GM23248 (cell line): ENCODE data around the gene KRT82. TPM values are rescaled to one million over a fixed set of nuclear protein-coding genes. Genes with fewer than 3 reads are reported as not detected.

Source experiments
- DNase-seq: peaks from one replicate; pipeline ENCODE4 v3.0.0-alpha.2; 2015
- H2AFZ ChIP-seq: fragments of 200-600 bp; sonication (generic); 2 replicates; pipeline ENCODE4 v1.6.1; 2016; ENCODE audit warnings: antibody characterized with exemption
- H3F3A ChIP-seq: fragments of 200-600 bp; sonication (generic); 2 replicates; pipeline ENCODE4 v1.6.1; 2016; ENCODE audit warnings: mild to moderate bottlenecking, antibody characterized with exemption, mixed run types; ENCODE audit not compliant: insufficient read depth
- H3K27ac ChIP-seq: fragments of 200-600 bp; sonication (generic); 2 replicates; pipeline ENCODE4 v1.5.1; 2016; ENCODE audit warnings: mild to moderate bottlenecking
- H3K27me3 ChIP-seq: fragments of 200-600 bp; sonication (generic); replicated peaks from 2 replicates; pipeline ENCODE4 v1.6.1; 2016; ENCODE audit warnings: mild to moderate bottlenecking; ENCODE audit not compliant: insufficient read depth
- H3K36me3 ChIP-seq: fragments of 200-600 bp; sonication (generic); 2 replicates; pipeline ENCODE4 v1.6.1; 2016; ENCODE audit warnings: low read depth, mild to moderate bottlenecking
- H3K4me1 ChIP-seq: fragments of 200-600 bp; sonication (generic); 2 replicates; pipeline ENCODE4 v1.6.1; 2016; ENCODE audit warnings: mild to moderate bottlenecking; ENCODE audit not compliant: insufficient read depth
- H3K4me2 ChIP-seq: fragments of 200-600 bp; sonication (generic); one replicate; pipeline ENCODE4 v1.6.1; 2016; ENCODE audit warnings: mild to moderate bottlenecking; ENCODE audit not compliant: unreplicated experiment
- H3K4me3 ChIP-seq: fragments of 200-600 bp; sonication (generic); 2 replicates; pipeline ENCODE4 v1.5.1; 2016; ENCODE audit warnings: mild to moderate bottlenecking
- H3K79me2 ChIP-seq: fragments of 200-600 bp; sonication (generic); 2 replicates; pipeline ENCODE4 v1.6.1; 2016; ENCODE audit warnings: mild to moderate bottlenecking; ENCODE audit not compliant: insufficient read depth
- H3K9ac ChIP-seq: fragments of 200-600 bp; sonication (generic); 2 replicates; pipeline ENCODE4 v1.6.1; 2016; ENCODE audit warnings: mild to moderate bottlenecking
- H3K9me2 ChIP-seq: fragments of 200-600 bp; sonication (generic); 2 replicates; pipeline ENCODE4 v1.6.1; 2016; ENCODE audit warnings: mixed run types, mild to moderate bottlenecking, moderate library complexity; ENCODE audit not compliant: insufficient read depth
- H3K9me3 ChIP-seq: fragments of 200-600 bp; sonication (generic); one replicate; pipeline ENCODE4 v1.6.1; 2017; ENCODE audit warnings: low read depth
- H4K20me1 ChIP-seq: fragments of 200-600 bp; sonication (generic); 2 replicates; pipeline ENCODE4 v1.6.0; 2016; ENCODE audit not compliant: insufficient read depth
- EZH2 ChIP-seq: fragments of 200-600 bp; sonication (generic); IDR thresholded peaks from 2 replicates; pipeline ENCODE4 v1.6.1; 2018; ENCODE audit warnings: antibody characterized with exemption, mild to moderate bottlenecking; ENCODE audit not compliant: insufficient read depth, poor library complexity, severe bottlenecking
- EZH2phosphoT487 ChIP-seq: fragments of 200-600 bp; sonication (generic); IDR thresholded peaks from 2 replicates; pipeline ENCODE4 v1.6.1; 2018; ENCODE audit warnings: antibody characterized with exemption, moderate library complexity, mild to moderate bottlenecking, low read depth; ENCODE audit not compliant: insufficient read depth
- WGBS, 2 experiments: methylation state at CpG; one replicate each; pipeline ENCODE4 v1.1.6; 2015 to 2017; ENCODE audit warnings: low lambda C conversion rate in 2 of 2, low coverage in 1 of 2; ENCODE audit errors: missing lambda C conversion rate in 2 of 2; 5-methylcytosine and 5-hydroxymethylcytosine counted together
- in situ Hi-C: fragments of 300-500 bp; cut with MboI; formaldehyde crosslinking; loops from 2 replicates; pipeline ENCODE4 v1.15.0; 2020
- polyA plus RNA-seq: library from polyadenylated mRNA; unstranded; fragments of >200 nt; fragmentation: Nextera tagmentation; extraction: Ambion mirVana; gene quantifications from 2 replicates; pipeline ENCODE4 v1.2.1, GENCODE V29; 2016
- total RNA-seq: library from RNA; depleted of rRNA; stranded (reverse); fragments of >200 nt; shearing (Covaris generic); gene quantifications from 2 replicates; pipeline ENCODE4 v1.2.3, GENCODE V29; 2014

KRT82 gene
- total and polyA plus RNA-seq, 2 experiments from 2014 or later = not detected

DNA sequence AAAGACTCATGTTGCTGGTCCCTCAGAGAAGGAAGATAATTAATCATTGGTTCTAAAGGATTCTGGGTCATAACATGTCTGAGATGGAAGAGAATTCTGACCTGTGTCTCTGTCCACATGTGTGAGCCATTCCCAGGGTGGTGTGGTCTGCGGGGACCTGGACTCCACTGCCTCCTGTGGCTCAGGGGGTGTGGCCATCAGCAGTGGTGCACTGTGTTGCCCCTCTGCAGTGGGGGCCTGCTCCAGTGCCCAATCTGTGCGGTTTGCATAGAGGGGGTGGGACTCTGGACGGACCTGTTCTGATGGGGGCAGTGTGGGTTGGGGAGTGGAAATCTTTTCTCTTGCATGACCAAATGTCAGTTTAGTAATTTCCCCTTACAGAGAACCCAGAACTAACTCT, 52.4 kb downstream of the KRT82 start:
- TF ChIP-seq EZH2 (no peak), EZH2phosphoT487 (no peak)

GRCh38 chr12:52352951-52353350, 53.2 kb downstream of the KRT82 start:
- no peak overlapping the region for H3K9ac ChIP-seq
- in situ Hi-C loops = no loop called here
- H3K27me3 ChIP-seq = peaks cover 40% of the 10 kb centered on the region

More for the DNA sequence above, 52.4 kb downstream of the KRT82 start:
- no peak for DNase-seq
- peaks cover 48% of the 10 kb centered on the region for H3K27me3 ChIP-seq
- H3K9me2 ChIP-seq = no peaks in the 10 kb centered on the region
- no peaks in the 10 kb centered on the region for H3K4me1 ChIP-seq
- no peaks in the 10 kb centered on the region for H3K79me2 ChIP-seq
- 68 to 70% methylated on average over 3 of the region's 3 CpGs for WGBS, 2 experiments
- H3K9ac ChIP-seq = no peak overlapping the region
- no peaks in the 10 kb centered on the region for H3F3A ChIP-seq
- no peaks in the 10 kb centered on the region for H3K36me3 ChIP-seq
- in situ Hi-C loops = no loop called here
- no peak overlapping the region for H3K4me2 ChIP-seq
- H3K4me3 ChIP-seq = no peak overlapping the region
- H3K27ac ChIP-seq = no peak overlapping the region
- no peak overlapping the region for H2AFZ ChIP-seq
- H4K20me1 ChIP-seq = no peaks in the 10 kb centered on the region
- no peaks in the 10 kb centered on the region for H3K9me3 ChIP-seq

GRCh38 chr12:52351196-52352059, 54.7 kb downstream of the KRT82 start:
- 34 to 36% methylated on average over 9 of the region's 9 CpGs for WGBS, 2 experiments
- H3K27ac ChIP-seq = no peak overlapping the region
- no peaks in the 10 kb centered on the region for H3K9me2 ChIP-seq
- no peaks in the 10 kb centered on the region for H3F3A ChIP-seq
- H3K27me3 ChIP-seq = peaks cover 32% of the 10 kb centered on the region
- no peaks in the 10 kb centered on the region for H3K79me2 ChIP-seq
- H2AFZ ChIP-seq = no peak overlapping the region
- no peaks in the 10 kb centered on the region for H3K4me1 ChIP-seq
- no peaks in the 10 kb centered on the region for H3K9me3 ChIP-seq
- H3K9ac ChIP-seq = no peak overlapping the region
- no peak overlapping the region for H3K4me2 ChIP-seq
- no peaks in the 10 kb centered on the region for H4K20me1 ChIP-seq
- H3K36me3 ChIP-seq = no peaks in the 10 kb centered on the region
- in situ Hi-C loops = no loop called here
- H3K4me3 ChIP-seq = no peak overlapping the region
- DNase-seq = no peak
- TF ChIP-seq EZH2 (no peak), EZH2phosphoT487 (no peak)

More at GRCh38 chr12:52352951-52353350, 53.2 kb downstream of the KRT82 start:
- no peak overlapping the region for H3K4me2 ChIP-seq
- no peak for DNase-seq
- no peak for TF ChIP-seq EZH2
- no peaks in the 10 kb centered on the region for H3K9me3 ChIP-seq
- no peaks in the 10 kb centered on the region for H3K9me2 ChIP-seq
- no peaks in the 10 kb centered on the region for H3K79me2 ChIP-seq
- no peaks in the 10 kb centered on the region for H3K4me1 ChIP-seq
- no peaks in the 10 kb centered on the region for H3F3A ChIP-seq
- no peaks in the 10 kb centered on the region for H3K36me3 ChIP-seq
- no peak overlapping the region for H3K27ac ChIP-seq
- 55 to 60% methylated on average over 2 of the region's 2 CpGs for WGBS, 2 experiments
- no peak overlapping the region for H3K4me3 ChIP-seq
- no peaks in the 10 kb centered on the region for H4K20me1 ChIP-seq
- no peak overlapping the region for H2AFZ ChIP-seq

- DNase-seq = no peak
- H3K27ac ChIP-seq = no peak overlapping the region
- peaks cover 32% of the 10 kb centered on the region for H3K27me3 ChIP-seq
- TF ChIP-seq EZH2 = no peak
- TF ChIP-seq EZH2phosphoT487 = no peak
- H3K4me1 ChIP-seq = no peaks in the 10 kb centered on the region
- no peaks in the 10 kb centered on the region for H3F3A ChIP-seq
- no peaks in the 10 kb centered on the region for H3K79me2 ChIP-seq
- in situ Hi-C loops = no loop called here
- WGBS, 2 experiments = 67 to 73% methylated on average over 5 of the region's 5 CpGs
- H3K9me2 ChIP-seq = no peaks in the 10 kb centered on the region
- no peaks in the 10 kb centered on the region for H3K9me3 ChIP-seq
- H4K20me1 ChIP-seq = no peaks in the 10 kb centered on the region
- H3K9ac ChIP-seq = no peak overlapping the region
- H3K36me3 ChIP-seq = no peaks in the 10 kb centered on the region
- no peak overlapping the region for H3K4me3 ChIP-seq
- H3K4me2 ChIP-seq = no peak overlapping the region
- no peak overlapping the region for H2AFZ ChIP-seq
These were observed 55.3 kb downstream of the KRT82 start for GRCh38 chr12:52350786-52351185.
